Smooth muscle cell (in vitro differentiated cells): ENCODE measurements around the gene ACTR2. TPM values are rescaled to one million over a fixed set of nuclear protein-coding genes. Genes with fewer than 3 reads are reported as not detected.

Source experiments
- DNase-seq: peaks from one replicate; lab custom pipeline; 2025; ENCODE audit not compliant: unreplicated experiment; lab: John Stamatoyannopoulos, UW
- H2AFZ ChIP-seq: fragments of 200-600 bp; sonication (generic); 2 replicates; pipeline ENCODE4 v1.6.0; 2016; ENCODE audit warnings: antibody characterized with exemption, low read depth, mild to moderate bottlenecking
- H3F3A ChIP-seq: fragments of 200-600 bp; sonication (generic); 2 replicates; pipeline ENCODE4 v1.6.0; 2017; ENCODE audit warnings: antibody characterized with exemption, low read depth
- H3K27ac ChIP-seq: fragments of 200-600 bp; sonication (generic); 2 replicates; pipeline ENCODE4 v1.5.1; 2016; ENCODE audit warnings: low read depth, mild to moderate bottlenecking
- H3K27me3 ChIP-seq: fragments of 200-600 bp; sonication (generic); 2 replicates; pipeline ENCODE4 v1.6.1; 2016; ENCODE audit warnings: low read depth, mild to moderate bottlenecking
- H3K36me3 ChIP-seq: fragments of 200-600 bp; sonication (generic); 2 replicates; pipeline ENCODE4 v1.5.1; 2016; ENCODE audit warnings: low read depth
- H3K4me1 ChIP-seq: fragments of 200-600 bp; sonication (generic); 2 replicates; pipeline ENCODE4 v1.5.1; 2016; ENCODE audit warnings: low read depth
- H3K4me2 ChIP-seq: fragments of 200-600 bp; sonication (generic); 2 replicates; pipeline ENCODE4 v1.6.0; 2016; ENCODE audit warnings: mild to moderate bottlenecking
- H3K4me3 ChIP-seq: fragments of 200-600 bp; sonication (generic); 2 replicates; pipeline ENCODE4 v1.5.1; 2016; ENCODE audit warnings: mild to moderate bottlenecking
- H3K79me2 ChIP-seq: fragments of 200-600 bp; sonication (generic); 2 replicates; pipeline ENCODE4 v1.6.0; 2016; ENCODE audit warnings: low read depth, mild to moderate bottlenecking
- H3K9ac ChIP-seq: fragments of 200-600 bp; sonication (generic); 2 replicates; pipeline ENCODE4 v1.6.0; 2016; ENCODE audit warnings: low read depth
- H3K9me3 ChIP-seq: fragments of 200-600 bp; sonication (generic); replicated peaks from 2 replicates; pipeline ENCODE4 v1.5.1; 2016; ENCODE audit warnings: low read depth
- H4K20me1 ChIP-seq: fragments of 200-600 bp; sonication (generic); 2 replicates; pipeline ENCODE4 v1.6.0; 2016; ENCODE audit warnings: low read depth
- WGBS: methylation state at CpG from one replicate; pipeline ENCODE4 v1.1.7; 2016; ENCODE audit warnings: low lambda C conversion rate; 5-methylcytosine and 5-hydroxymethylcytosine counted together
- polyA plus RNA-seq: library from polyadenylated mRNA; unstranded; fragments of >200 nt; fragmentation: Nextera tagmentation; extraction: Ambion mirVana; gene quantifications from 2 replicates; pipeline ENCODE4 v1.2.1, GENCODE V29; 2016
- total RNA-seq: library from RNA; depleted of rRNA; stranded (reverse); fragments of >200 nt; gene quantifications from 2 replicates; pipeline ENCODE4 v1.2.3, GENCODE V29; 2014
- TF ChIP-seq, protein P1 (sequence below): fragments of 200-600 bp; sonication (generic); IDR thresholded peaks from 2 replicates; pipeline ENCODE4 v1.5.1; 2017; ENCODE audit warnings: borderline replicate concordance, mild to moderate bottlenecking, antibody characterized with exemption; ENCODE audit not compliant: insufficient read depth, poor library complexity, severe bottlenecking

ACTR2 gene
- total and polyA plus RNA-seq, 2 experiments from 2014 or later: 108 to 174 TPM

DNA sequence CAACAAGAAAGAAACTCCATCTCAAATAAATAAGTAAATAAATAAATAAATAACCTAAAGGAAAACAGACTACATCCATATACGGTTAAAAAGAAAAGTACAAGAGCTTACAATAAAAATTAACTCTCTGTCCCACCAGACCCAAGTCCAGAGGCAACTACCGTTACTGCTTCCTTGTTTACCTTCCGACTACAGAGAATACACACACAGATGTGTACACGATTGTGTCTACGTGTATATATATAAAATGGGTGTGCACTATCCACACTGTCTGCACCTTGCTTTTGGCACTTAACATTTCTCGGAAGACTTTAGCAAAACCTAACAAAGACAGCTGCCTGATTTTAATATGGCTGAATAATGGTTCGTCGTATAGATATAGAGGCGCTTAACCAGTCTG, 69.9 kb downstream of the ACTR2 start:
- Histone ChIP-seq H2AFZ (no peak overlapping the region), H3K4me2 (no peak overlapping the region), H3K27ac (no peak overlapping the region), H4K20me1 (no peaks in the 10 kb centered on the region), H3K79me2 (no peaks in the 10 kb centered on the region), H3K9me3 (no peaks in the 10 kb centered on the region), H3K4me3 (no peak overlapping the region), H3F3A (peaks cover 21% of the 10 kb centered on the region), H3K36me3 (no peaks in the 10 kb centered on the region), H3K9ac (no peak overlapping the region), H3K4me1 (peaks cover 47% of the 10 kb centered on the region), H3K27me3 (no peaks in the 10 kb centered on the region)
- TF ChIP-seq, protein P1, sequence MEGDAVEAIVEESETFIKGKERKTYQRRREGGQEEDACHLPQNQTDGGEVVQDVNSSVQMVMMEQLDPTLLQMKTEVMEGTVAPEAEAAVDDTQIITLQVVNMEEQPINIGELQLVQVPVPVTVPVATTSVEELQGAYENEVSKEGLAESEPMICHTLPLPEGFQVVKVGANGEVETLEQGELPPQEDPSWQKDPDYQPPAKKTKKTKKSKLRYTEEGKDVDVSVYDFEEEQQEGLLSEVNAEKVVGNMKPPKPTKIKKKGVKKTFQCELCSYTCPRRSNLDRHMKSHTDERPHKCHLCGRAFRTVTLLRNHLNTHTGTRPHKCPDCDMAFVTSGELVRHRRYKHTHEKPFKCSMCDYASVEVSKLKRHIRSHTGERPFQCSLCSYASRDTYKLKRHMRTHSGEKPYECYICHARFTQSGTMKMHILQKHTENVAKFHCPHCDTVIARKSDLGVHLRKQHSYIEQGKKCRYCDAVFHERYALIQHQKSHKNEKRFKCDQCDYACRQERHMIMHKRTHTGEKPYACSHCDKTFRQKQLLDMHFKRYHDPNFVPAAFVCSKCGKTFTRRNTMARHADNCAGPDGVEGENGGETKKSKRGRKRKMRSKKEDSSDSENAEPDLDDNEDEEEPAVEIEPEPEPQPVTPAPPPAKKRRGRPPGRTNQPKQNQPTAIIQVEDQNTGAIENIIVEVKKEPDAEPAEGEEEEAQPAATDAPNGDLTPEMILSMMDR: no peak
- no peak for DNase-seq
- WGBS: 95% methylated on average over 9 of the region's 9 CpGs

DNA sequence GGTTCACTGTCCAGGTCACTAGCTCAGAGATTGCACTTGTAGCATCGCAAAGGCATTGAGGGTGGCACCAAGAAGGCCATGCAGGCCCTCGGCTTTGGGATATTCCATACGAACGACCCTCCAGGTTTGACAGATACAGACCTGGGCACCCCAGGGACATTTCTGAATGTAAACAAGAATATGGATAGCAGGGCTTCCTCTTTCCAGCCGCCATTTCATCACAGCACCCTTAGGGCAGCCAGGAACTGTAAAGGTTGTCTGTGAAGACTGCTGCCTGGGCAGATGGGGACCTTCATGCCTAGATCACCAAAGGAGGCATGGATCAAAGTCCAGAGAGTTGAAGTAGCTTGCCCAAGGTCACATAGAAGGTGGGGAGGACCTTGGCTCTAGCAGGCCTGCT, 70.5 kb downstream of the ACTR2 start:
- 93% methylated on average over 5 of the region's 5 CpGs for WGBS
- no peaks in the 10 kb centered on the region for H3K9me3 ChIP-seq
- no peaks in the 10 kb centered on the region for H3K36me3 ChIP-seq
- TF ChIP-seq, protein P1: no peak
- H3K4me2 ChIP-seq: no peak overlapping the region
- no peak overlapping the region for H3K27ac ChIP-seq
- no peak for DNase-seq
- H3K27me3 ChIP-seq: no peaks in the 10 kb centered on the region
- H3K9ac ChIP-seq: no peak overlapping the region
- H3K4me3 ChIP-seq: no peak overlapping the region
- H4K20me1 ChIP-seq: no peaks in the 10 kb centered on the region
- no peak overlapping the region for H2AFZ ChIP-seq
- peaks cover 47% of the 10 kb centered on the region for H3K4me1 ChIP-seq
- peaks cover 26% of the 10 kb centered on the region for H3F3A ChIP-seq
- no peaks in the 10 kb centered on the region for H3K79me2 ChIP-seq

DNA sequence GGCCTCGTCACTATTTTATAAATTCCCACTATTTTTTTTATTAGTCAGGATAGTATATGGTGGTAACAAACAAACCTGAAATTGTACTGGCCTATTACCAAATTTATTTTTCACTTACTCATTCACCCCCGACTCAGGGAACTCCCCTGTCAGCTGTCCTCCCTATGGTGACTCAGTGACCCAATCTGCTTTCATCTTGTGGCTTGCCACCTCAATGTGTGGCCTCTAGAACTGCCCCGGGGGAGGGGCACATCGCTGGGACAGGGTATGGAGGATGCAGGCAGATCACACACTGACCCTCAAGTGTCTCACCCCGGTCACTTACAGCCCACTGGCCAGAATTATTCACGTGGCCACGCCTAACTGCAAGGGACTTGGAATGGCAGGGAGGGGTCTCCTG, 71.6 kb downstream of the ACTR2 start:
- H3K9ac ChIP-seq: no peak overlapping the region
- no peaks in the 10 kb centered on the region for H3K79me2 ChIP-seq
- H3K36me3 ChIP-seq: no peaks in the 10 kb centered on the region
- WGBS: 56% methylated on average over 7 of the region's 7 CpGs
- TF ChIP-seq, protein P1: no peak
- no peaks in the 10 kb centered on the region for H3K9me3 ChIP-seq
- no peaks in the 10 kb centered on the region for H3K27me3 ChIP-seq
- H3F3A ChIP-seq: peaks cover 27% of the 10 kb centered on the region
- no peak overlapping the region for H2AFZ ChIP-seq
- peaks cover 35% of the 10 kb centered on the region for H3K4me1 ChIP-seq
- peak overlapping the region; percentile 78 for H3K27ac ChIP-seq
- no peak overlapping the region for H3K4me3 ChIP-seq
- no peaks in the 10 kb centered on the region for H4K20me1 ChIP-seq
- H3K4me2 ChIP-seq: peak overlapping the region; percentile 14
- no peak for DNase-seq

DNA sequence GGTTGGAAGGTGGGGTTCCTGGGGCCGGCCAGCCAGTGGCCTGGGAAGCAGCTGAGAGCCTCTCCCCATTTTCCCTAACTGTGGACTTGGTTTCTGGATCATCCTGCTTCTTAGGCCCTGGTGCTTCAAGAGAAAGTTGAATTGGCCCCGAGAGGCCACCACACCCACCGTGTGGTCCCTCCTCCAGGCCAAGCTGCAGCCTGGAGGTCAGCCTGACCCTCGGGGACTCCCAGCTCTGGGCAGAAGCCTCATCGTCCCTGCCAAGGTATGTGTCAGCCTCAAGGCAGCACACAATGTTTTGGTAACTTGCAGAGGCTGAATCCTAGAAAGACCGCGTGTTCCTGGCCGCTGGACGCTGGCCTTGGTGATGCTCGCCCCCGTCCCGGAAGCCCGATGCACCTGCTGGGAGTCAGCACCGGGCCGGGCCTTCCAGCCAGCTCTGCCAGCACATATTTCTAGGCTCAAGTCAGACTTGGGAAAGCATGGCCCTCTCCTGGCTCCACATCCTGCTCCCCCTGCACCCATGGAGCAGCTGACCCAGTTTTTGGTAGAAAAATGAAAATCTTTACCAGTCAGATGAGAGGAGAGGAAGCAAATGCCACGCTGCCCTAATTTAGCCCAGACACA, 72.6 kb downstream of the ACTR2 start:
- no peak overlapping the region for H3K4me3 ChIP-seq
- H3K9me3 ChIP-seq: no peaks in the 10 kb centered on the region
- TF ChIP-seq, protein P1: no peak
- H3K27ac ChIP-seq: peak overlapping the region; percentile 78
- H3K4me1 ChIP-seq: peaks cover 25% of the 10 kb centered on the region
- WGBS: 79% methylated on average over 16 of the region's 16 CpGs
- peak overlapping the region; percentile 3 for H3K4me2 ChIP-seq
- H3K27me3 ChIP-seq: no peaks in the 10 kb centered on the region
- H3K36me3 ChIP-seq: no peaks in the 10 kb centered on the region
- no peaks in the 10 kb centered on the region for H4K20me1 ChIP-seq
- no peaks in the 10 kb centered on the region for H3K79me2 ChIP-seq
- H3K9ac ChIP-seq: no peak overlapping the region
- H2AFZ ChIP-seq: no peak overlapping the region
- no peak for DNase-seq
- H3F3A ChIP-seq: peaks cover 27% of the 10 kb centered on the region
